ENCODE measurements around the gene COL4A1.

DNA sequence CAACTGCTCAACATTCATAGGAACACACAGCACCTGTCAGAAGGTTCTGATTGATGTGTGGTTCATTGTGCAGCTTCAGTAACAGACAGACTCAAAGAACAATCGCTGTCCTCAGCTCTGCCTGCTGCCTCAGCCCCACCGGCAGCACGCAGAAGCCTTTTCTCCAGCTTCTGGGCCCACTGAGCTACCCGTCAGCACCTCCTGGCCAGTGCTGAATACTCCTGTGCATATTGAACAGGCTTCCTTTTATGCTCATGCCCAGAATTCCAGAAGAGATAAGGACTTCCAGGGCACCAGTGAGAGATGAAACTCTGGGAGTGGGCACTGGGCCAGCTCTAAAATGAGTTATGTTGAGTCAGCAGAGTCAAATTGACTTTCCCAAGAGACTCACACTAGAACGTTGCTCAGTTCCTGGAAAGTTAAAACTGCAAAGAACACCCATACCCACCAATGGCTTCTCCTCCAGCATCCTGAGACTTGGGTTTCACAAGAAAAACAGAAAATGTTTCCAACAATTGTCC is 119.3 kb downstream of the COL4A1 start:
- TF ChIP-seq, protein P1, sequence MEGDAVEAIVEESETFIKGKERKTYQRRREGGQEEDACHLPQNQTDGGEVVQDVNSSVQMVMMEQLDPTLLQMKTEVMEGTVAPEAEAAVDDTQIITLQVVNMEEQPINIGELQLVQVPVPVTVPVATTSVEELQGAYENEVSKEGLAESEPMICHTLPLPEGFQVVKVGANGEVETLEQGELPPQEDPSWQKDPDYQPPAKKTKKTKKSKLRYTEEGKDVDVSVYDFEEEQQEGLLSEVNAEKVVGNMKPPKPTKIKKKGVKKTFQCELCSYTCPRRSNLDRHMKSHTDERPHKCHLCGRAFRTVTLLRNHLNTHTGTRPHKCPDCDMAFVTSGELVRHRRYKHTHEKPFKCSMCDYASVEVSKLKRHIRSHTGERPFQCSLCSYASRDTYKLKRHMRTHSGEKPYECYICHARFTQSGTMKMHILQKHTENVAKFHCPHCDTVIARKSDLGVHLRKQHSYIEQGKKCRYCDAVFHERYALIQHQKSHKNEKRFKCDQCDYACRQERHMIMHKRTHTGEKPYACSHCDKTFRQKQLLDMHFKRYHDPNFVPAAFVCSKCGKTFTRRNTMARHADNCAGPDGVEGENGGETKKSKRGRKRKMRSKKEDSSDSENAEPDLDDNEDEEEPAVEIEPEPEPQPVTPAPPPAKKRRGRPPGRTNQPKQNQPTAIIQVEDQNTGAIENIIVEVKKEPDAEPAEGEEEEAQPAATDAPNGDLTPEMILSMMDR (IDR thresholded peaks at IDR 0.05): no peak
- peak in 2 of 3 donors; percentile 35 to 59 for TF ChIP-seq POLR2A (IDR thresholded peaks at IDR 0.05)
